HUES64 (cell line): ENCODE measurements around the gene FOXP1.

Experiments
- H3K27ac ChIP-seq: 2 replicates; pipeline ENCODE4 v1.7.0; 2013; ENCODE audit warnings: low read depth, low read length, inconsistent platforms
- H3K27me3 ChIP-seq: 2 replicates; pipeline ENCODE4 v1.6.1; 2013; ENCODE audit warnings: mild to moderate bottlenecking, low read length; ENCODE audit not compliant: insufficient read depth
- H3K36me3 ChIP-seq: 2 replicates; pipeline ENCODE4 v1.6.1; 2013; ENCODE audit warnings: mild to moderate bottlenecking, low read length; ENCODE audit not compliant: insufficient read depth
- H3K4me1 ChIP-seq: 2 replicates; pipeline ENCODE4 v1.6.1; 2013; ENCODE audit warnings: mild to moderate bottlenecking, low read length, moderate library complexity; ENCODE audit not compliant: insufficient read depth
- H3K4me3 ChIP-seq: 2 replicates; pipeline ENCODE4 v1.5.1; 2013; ENCODE audit warnings: mild to moderate bottlenecking, low read length, moderate library complexity
- H3K9ac ChIP-seq: 2 replicates; pipeline ENCODE4 v1.6.1; 2013; ENCODE audit warnings: mild to moderate bottlenecking, low read depth, low read length
- H3K9me3 ChIP-seq: 2 replicates; pipeline ENCODE4 v1.6.1; 2013; ENCODE audit warnings: low read depth, low read length; ENCODE audit not compliant: insufficient read depth
- WGBS: fragments of 150-250, 120-280 bp; methylation state at CpG from one replicate; pipeline ENCODE4 v1.1.7; 2013; ENCODE audit warnings: missing lambda C conversion rate; 5-methylcytosine and 5-hydroxymethylcytosine counted together

Gene FOXP1

GRCh38 chr3:71211083-71211482 is 372.4 kb downstream of the FOXP1 start:
- H3K27ac ChIP-seq, result no peak overlapping the region
- no peaks in the 10 kb centered on the region for H3K36me3 ChIP-seq
- H3K4me1 ChIP-seq, result peaks cover 42% of the 10 kb centered on the region

GRCh38 chr3:71210257-71211007 is 373.1 kb downstream of the FOXP1 start:
- Histone ChIP-seq H3K4me3 (no peak overlapping the region), H3K4me1 (peaks cover 36% of the 10 kb centered on the region), H3K36me3 (no peaks in the 10 kb centered on the region), H3K27me3 (no peaks in the 10 kb centered on the region), H3K9ac (no peak overlapping the region), H3K27ac (peak overlapping the region; percentile 9; the same call in 1 of the 2 replicates), H3K9me3 (no peaks in the 10 kb centered on the region)
- 68% methylated on average over 3 of the region's 4 CpGs for WGBS

More at GRCh38 chr3:71211083-71211482, 372.4 kb downstream of the FOXP1 start:
- Histone ChIP-seq H3K9me3 (no peaks in the 10 kb centered on the region), H3K27me3 (no peaks in the 10 kb centered on the region), H3K9ac (no peak overlapping the region), H3K4me3 (no peak overlapping the region)
- 92% methylated on average over 4 of the region's 4 CpGs for WGBS

- no peaks in the 10 kb centered on the region for H3K27me3 ChIP-seq
- H3K4me3 ChIP-seq, result no peak overlapping the region
- 47% methylated on average over 6 of the region's 6 CpGs for WGBS
- peaks cover 32% of the 10 kb centered on the region for H3K4me1 ChIP-seq
- H3K36me3 ChIP-seq, result no peaks in the 10 kb centered on the region
- no peak overlapping the region for H3K27ac ChIP-seq
- no peak overlapping the region for H3K9ac ChIP-seq
- no peaks in the 10 kb centered on the region for H3K9me3 ChIP-seq
These were observed 375.1 kb downstream of the FOXP1 start for GRCh38 chr3:71208211-71209095.

- 88% methylated on average over 3 of the region's 3 CpGs for WGBS
- no peak overlapping the region for H3K9ac ChIP-seq
- H3K27me3 ChIP-seq, result no peaks in the 10 kb centered on the region
- H3K36me3 ChIP-seq, result no peaks in the 10 kb centered on the region
- H3K27ac ChIP-seq, result no peak overlapping the region
- H3K4me1 ChIP-seq, result peaks cover 32% of the 10 kb centered on the region
- H3K9me3 ChIP-seq, result no peaks in the 10 kb centered on the region
- no peak overlapping the region for H3K4me3 ChIP-seq
These were observed 375.9 kb downstream of the FOXP1 start for GRCh38 chr3:71207632-71208031.

- Histone ChIP-seq H3K9me3 (no peaks in the 10 kb centered on the region), H3K27me3 (no peaks in the 10 kb centered on the region), H3K36me3 (no peaks in the 10 kb centered on the region), H3K4me3 (no peak overlapping the region), H3K4me1 (peaks cover 32% of the 10 kb centered on the region), H3K9ac (no peak overlapping the region), H3K27ac (no peak overlapping the region)
- 91% methylated on average over 9 of the region's 10 CpGs for WGBS
These were observed 377.0 kb downstream of the FOXP1 start for GRCh38 chr3:71206305-71207165.

GRCh38 chr3:71203727-71204488 is 379.6 kb downstream of the FOXP1 start:
- no peaks in the 10 kb centered on the region for H3K27me3 ChIP-seq
- H3K27ac ChIP-seq, result no peak overlapping the region
- H3K9me3 ChIP-seq, result no peaks in the 10 kb centered on the region
- no peak overlapping the region for H3K4me3 ChIP-seq
- H3K9ac ChIP-seq, result no peak overlapping the region
- peaks cover 19% of the 10 kb centered on the region for H3K4me1 ChIP-seq
- no peaks in the 10 kb centered on the region for H3K36me3 ChIP-seq
- 80% methylated on average over 3 of the region's 4 CpGs for WGBS

GRCh38 chr3:71202848-71203533 is 380.5 kb downstream of the FOXP1 start:
- Histone ChIP-seq H3K9ac (no peak overlapping the region), H3K4me3 (no peak overlapping the region), H3K27ac (no peak overlapping the region), H3K27me3 (no peaks in the 10 kb centered on the region), H3K36me3 (no peaks in the 10 kb centered on the region), H3K9me3 (no peaks in the 10 kb centered on the region), H3K4me1 (peaks cover 10% of the 10 kb centered on the region)
- 85% methylated on average over 5 of the region's 5 CpGs for WGBS

- Histone ChIP-seq H3K9ac (no peak overlapping the region), H3K36me3 (no peaks in the 10 kb centered on the region), H3K27me3 (no peaks in the 10 kb centered on the region), H3K4me3 (no peak overlapping the region), H3K27ac (no peak overlapping the region), H3K9me3 (no peaks in the 10 kb centered on the region), H3K4me1 (peaks cover 8% of the 10 kb centered on the region)
- 71% methylated on average over 1 of the region's 1 CpG for WGBS
These were observed 381.6 kb downstream of the FOXP1 start for GRCh38 chr3:71201939-71202338.

GRCh38 chr3:71197841-71198565 is 385.5 kb downstream of the FOXP1 start:
- no peak overlapping the region for H3K4me3 ChIP-seq
- H3K4me1 ChIP-seq, result peaks cover 12% of the 10 kb centered on the region; the same call in 1 of the 2 replicates
- H3K9me3 ChIP-seq, result no peaks in the 10 kb centered on the region
- no peak overlapping the region for H3K27ac ChIP-seq
- no peaks in the 10 kb centered on the region; the same call in 1 of the 2 replicates for H3K36me3 ChIP-seq
- H3K9ac ChIP-seq, result no peak overlapping the region
- 95% methylated on average over 21 of the region's 21 CpGs for WGBS
- H3K27me3 ChIP-seq, result no peaks in the 10 kb centered on the region
